Gastrocnemius medialis (tissue), 4 donors: ENCODE measurements around the gene STK4.

Source experiments
- POLR2A ChIP-seq, 2 donors: fragments of 450-650 bp; IDR thresholded peaks; one replicate each; pipeline ENCODE4 v1.6.1; 2017; ENCODE audit warnings: antibody characterized with exemption in 2 of 2, mild to moderate bottlenecking in 2 of 2, moderate library complexity in 2 of 2
- TF ChIP-seq, protein P1 (sequence below), 5 experiments: fragments of 450-650 bp in 3 of 5; fragments of 200-600 bp in 2 of 5; sonication (generic) in 2 of 5; IDR thresholded peaks in 4 of 5; conservative IDR thresholded peaks in 1 of 5; 1 replicate in 4 of 5; 2 replicates in 1 of 5; pipeline ENCODE4 v1.5.1; 2016 to 2019; ENCODE audit warnings: antibody characterized with exemption in 5 of 5, mild to moderate bottlenecking in 3 of 5, moderate library complexity in 3 of 5

DNA sequence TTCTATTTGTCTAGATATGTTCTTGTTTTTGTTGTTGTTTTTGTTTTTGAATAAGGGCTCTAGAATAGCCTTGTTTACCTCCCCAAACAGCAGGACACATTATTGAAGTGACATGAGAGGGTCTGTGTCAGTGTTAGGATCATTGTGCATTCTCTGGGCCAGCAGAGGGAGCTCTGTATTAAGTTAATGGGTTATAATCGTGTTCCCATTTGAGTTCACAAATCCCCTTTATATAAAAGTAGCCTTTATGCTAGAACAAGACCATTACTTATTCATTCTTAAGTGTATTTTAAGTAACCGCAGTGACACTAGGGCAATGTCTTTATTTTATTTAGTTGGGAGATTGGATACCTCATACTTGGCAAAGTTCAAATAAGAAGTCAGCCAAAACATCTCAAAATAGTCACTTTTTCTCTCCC lies 44.8 kb downstream of the STK4 start:
- TF ChIP-seq, protein P1, sequence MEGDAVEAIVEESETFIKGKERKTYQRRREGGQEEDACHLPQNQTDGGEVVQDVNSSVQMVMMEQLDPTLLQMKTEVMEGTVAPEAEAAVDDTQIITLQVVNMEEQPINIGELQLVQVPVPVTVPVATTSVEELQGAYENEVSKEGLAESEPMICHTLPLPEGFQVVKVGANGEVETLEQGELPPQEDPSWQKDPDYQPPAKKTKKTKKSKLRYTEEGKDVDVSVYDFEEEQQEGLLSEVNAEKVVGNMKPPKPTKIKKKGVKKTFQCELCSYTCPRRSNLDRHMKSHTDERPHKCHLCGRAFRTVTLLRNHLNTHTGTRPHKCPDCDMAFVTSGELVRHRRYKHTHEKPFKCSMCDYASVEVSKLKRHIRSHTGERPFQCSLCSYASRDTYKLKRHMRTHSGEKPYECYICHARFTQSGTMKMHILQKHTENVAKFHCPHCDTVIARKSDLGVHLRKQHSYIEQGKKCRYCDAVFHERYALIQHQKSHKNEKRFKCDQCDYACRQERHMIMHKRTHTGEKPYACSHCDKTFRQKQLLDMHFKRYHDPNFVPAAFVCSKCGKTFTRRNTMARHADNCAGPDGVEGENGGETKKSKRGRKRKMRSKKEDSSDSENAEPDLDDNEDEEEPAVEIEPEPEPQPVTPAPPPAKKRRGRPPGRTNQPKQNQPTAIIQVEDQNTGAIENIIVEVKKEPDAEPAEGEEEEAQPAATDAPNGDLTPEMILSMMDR (IDR thresholded peaks at IDR 0.05 in 4 of 5, conservative IDR thresholded peaks at IDR 0.05 in 1 of 5): peak; percentile 14 to 71 (median 51)
- TF ChIP-seq POLR2A (IDR thresholded peaks at IDR 0.05): no peak
